ENCODE measurements around the gene RIOK3.
"Not testable (repeated sequence)": the region's sequence is repeated elsewhere in the genome, so short reads cannot be mapped to it uniquely, and the experiment has no call there.

Gene RIOK3, protein sequence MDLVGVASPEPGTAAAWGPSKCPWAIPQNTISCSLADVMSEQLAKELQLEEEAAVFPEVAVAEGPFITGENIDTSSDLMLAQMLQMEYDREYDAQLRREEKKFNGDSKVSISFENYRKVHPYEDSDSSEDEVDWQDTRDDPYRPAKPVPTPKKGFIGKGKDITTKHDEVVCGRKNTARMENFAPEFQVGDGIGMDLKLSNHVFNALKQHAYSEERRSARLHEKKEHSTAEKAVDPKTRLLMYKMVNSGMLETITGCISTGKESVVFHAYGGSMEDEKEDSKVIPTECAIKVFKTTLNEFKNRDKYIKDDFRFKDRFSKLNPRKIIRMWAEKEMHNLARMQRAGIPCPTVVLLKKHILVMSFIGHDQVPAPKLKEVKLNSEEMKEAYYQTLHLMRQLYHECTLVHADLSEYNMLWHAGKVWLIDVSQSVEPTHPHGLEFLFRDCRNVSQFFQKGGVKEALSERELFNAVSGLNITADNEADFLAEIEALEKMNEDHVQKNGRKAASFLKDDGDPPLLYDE

GRCh38 chr18:23452728-23453679 is at the start of gene RIOK3:
Gene RIOK3, plus strand, starts transcription at chr18:23453287. Its CDS starts 153 bp downstream, at chr18:23453440.
- peak; percentile 97 for DNase-seq

- DNase-seq, result no peak
Observed at GRCh38 chr18:23403310-23403709, 49.8 kb upstream of the RIOK3 start.

GRCh38 chr18:23405636-23406035 is 47.5 kb upstream of the RIOK3 start:
- no peak for DNase-seq

- no peak for DNase-seq
Observed at GRCh38 chr18:23406271-23406787, 46.8 kb upstream of the RIOK3 start.

GRCh38 chr18:23412351-23412964 is 40.6 kb upstream of the RIOK3 start:
- DNase-seq, result no peak

DNA sequence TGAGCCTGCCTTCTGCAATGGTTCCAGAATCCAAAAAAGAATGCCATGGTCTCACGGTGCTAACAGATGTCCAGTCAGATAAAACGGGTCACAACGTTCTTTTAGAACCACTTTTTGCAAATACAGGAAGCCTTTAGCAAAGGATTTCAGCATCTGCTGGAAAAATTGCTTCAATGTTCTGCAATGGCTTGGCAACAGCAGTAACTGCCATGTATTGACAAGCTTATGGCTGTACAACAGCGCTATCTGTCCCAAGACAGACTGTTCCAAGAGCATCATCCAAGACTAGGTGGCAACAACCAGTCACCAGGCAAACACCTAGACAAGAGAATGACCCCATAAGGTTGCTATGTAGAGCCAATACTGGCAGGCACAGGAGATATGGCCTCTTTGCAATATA is 37.6 kb upstream of the RIOK3 start:
- no peak for DNase-seq

- no peak for DNase-seq
Observed at GRCh38 chr18:23416298-23416697, 36.8 kb upstream of the RIOK3 start.

- DNase-seq, result no peak
Observed at GRCh38 chr18:23421277-23421676, 31.8 kb upstream of the RIOK3 start.

GRCh38 chr18:23422751-23423418 is 30.2 kb upstream of the RIOK3 start:
- DNase-seq, result peak; percentile 76

DNA sequence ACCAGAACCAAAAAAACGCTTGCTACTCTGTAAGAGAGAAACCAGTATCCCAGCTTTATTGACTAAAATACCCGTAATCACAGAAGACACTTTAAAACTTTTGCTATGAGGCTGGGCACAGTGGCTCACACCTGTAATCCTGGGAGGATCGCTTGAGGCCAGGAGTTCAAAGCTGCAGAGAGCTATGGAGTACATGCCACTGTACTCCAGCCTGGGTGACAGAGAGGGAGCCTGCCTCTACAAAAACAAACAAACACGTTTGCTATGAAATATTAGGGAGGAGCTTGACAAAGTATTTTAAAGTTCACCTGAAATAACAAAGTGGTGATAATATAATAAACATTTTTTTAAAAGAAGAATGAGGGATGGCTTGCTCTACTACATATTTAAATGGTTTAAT is 28.5 kb upstream of the RIOK3 start:
- no peak for DNase-seq

- no peak for DNase-seq
Observed at GRCh38 chr18:23428821-23429220, 24.3 kb upstream of the RIOK3 start.

DNA sequence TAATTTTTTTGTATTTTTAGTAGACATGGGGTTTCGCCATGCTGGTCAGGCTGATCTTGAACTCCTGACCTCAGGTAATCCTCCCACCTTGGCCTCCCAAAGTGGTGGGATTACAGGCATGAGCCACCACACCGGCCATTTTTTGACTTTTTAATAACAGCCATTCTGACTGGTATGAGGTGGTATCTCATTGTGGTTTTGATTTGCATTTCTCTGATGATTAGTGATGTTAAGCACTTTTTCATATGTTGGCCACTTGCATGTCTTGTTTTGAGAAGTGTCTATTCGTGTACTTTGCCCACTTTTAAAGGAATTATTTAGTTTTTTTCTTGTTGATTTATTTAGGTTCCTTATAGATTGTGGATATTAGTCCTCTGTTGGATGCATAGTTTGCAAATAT is 23.5 kb upstream of the RIOK3 start:
- DNase-seq, result not testable (repeated sequence)

- no peak for DNase-seq
Observed at GRCh38 chr18:23433360-23433759, 19.7 kb upstream of the RIOK3 start.

GRCh38 chr18:23437357-23438045 is 15.6 kb upstream of the RIOK3 start:
- DNase-seq, result peak; percentile 74

DNA sequence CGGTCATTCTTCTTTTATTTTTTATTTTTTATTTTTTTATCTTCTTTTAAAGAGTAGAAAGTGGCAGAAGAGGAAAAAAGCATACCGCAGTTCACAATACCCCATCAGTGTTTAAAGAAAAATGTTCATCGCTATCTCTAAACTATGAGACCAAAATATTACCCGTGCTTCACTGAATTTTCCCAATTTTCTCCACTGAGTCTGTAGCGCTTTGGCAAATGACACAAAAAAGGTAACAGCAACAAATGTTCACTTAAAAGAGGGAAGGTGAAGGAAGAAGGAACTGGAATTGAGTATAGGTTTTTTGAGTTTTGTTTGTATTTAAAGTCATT is 15.1 kb upstream of the RIOK3 start:
- no peak for DNase-seq

DNA sequence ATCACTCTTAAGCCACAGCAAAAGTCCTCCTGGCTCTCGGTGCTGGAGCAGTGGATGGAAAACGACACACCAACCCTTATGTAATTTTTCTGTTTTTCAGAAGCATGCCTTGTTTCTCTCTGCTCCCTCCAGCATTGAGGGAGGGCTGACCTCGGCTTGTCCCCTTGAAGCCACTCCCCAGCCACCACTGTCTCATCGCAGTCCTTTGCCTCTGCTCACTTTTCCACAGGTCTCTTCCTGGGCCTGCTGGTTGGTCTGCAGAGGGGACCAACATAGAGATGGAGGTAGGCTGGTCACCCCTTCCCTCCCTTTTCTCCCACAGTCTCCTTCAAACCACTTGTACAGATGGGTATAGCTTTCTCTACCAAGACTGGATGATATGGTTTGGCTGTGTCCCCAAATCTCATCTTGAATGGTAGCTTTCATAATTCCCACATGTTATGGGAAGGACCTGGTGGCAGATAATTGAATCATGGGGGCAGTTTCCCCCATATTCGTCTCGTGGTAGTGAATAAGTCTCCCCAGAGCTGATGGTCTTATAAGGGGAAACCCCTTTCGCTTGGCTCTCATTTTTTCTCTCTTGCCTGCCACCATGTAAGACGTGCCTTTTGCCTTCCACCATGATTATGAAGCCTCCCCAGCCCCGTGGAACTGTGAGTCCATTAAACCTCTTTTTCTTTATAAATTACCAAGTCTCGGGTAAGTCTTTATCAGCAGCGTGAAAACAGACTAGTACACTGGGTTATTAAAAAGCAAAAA is 14.3 kb upstream of the RIOK3 start:
- no peak for DNase-seq

DNA sequence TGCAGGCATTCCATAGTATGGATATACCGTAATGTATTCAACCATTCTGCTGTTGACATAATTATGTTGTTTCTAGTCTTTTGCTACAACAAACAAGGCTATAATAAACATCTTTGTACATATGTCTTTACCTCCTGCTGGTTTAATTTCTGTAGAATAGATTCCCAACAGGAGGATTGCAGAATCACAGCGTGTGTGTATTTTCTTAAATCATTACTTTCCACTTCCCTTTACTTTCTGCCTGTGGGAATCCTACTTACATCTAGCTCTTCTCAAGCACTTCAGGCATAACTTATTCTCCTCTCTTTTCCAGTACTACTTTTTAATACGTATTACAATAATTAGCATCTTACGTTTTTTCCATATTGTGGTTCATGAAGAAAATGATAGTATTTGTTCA is 13.0 kb upstream of the RIOK3 start:
- DNase-seq, result no peak

DNA sequence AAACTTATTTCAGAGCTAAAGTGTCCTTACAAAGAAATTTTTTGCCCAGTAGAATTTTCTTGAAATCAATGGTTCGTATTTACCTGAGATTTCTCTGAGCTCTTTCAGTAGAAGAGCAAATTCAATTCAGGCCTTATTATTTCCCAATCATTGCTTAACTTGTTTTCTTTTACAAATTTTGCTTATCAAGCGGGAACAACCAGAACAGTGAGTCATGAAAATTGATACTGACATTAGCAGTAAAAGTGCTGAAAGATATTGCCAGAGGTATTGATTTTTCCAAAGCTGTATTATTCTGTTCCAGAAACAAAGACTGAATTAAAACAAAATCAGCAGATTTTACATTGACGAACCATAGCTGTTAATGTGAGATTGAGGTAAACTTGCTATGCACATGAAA is 10.1 kb upstream of the RIOK3 start:
- no peak for DNase-seq

GRCh38 chr18:23448291-23448690 is 4.8 kb upstream of the RIOK3 start:
- DNase-seq, result no peak

DNA sequence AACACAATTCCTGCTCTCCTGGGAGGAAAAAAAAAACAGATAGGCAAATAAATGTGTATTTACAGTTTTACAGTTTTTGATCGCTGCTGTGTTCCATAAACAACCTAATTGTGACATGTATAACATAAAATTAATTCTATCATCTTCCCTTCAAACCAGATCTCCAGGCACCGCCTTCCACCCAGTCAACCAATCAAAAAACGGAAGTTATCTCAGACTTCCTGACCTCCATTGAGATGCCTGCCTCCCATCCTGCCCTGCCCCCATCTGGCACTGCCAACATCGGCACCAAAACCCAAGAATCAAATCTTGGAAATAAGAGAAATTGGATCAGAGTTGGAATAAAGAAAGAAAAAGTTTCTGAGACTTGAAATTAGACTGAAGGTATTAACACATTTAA is 3.1 kb upstream of the RIOK3 start:
- DNase-seq, result no peak

- no peak for DNase-seq
Observed at GRCh38 chr18:23451011-23451410, 2.1 kb upstream of the RIOK3 start.

Data from EL (cell line).